DMS79 treated with DMSO at 0.1 percent for 48 hours (cell line): ENCODE data around the gene TENM3.

Experiments
- DNase-seq: peaks from one replicate; lab custom pipeline; 2025; lab: John Stamatoyannopoulos, UW

Gene TENM3

GRCh38 chr4:182255441-182256190 lies 12.4 kb downstream of the TENM3 start:
- DNase-seq, result no peak

DNA sequence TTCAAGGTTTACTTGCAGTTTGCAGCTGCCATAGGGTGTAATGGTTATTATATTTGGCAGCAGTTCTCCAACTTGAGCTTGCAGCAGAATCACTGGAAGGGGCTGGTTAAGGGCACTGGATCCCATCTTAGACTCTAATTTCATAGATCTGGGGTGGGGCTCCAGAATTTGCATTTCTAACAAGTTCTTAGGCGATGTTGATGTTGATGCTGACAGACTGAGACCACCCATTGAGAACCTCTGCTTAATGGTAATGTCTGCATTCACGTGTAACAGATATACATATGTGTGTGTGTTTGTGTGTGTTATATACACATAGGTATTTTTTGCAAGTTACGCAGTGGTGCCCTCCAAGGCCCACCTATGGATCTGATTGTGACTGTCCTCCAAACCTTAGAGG lies 13.8 kb downstream of the TENM3 start:
- no peak for DNase-seq

DNA sequence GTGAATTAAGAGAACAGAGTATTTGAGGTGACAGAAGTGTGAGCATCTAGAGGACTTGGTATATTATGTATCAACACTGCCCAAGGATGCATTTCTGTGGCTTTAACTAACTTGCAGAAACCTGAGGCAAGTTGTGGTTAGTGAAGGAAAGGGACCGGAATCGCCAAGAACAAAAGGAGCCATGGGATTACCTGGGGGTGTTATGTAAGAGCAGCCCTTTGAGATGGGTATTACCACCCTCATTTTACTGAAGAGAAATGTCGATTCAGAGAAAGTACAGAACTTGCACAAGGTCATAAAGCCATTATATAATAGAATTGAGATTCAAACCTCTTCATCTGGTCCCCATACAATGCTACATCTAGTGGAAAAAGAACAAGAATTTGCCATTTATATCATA lies 14.3 kb downstream of the TENM3 start:
- no peak for DNase-seq

DNA sequence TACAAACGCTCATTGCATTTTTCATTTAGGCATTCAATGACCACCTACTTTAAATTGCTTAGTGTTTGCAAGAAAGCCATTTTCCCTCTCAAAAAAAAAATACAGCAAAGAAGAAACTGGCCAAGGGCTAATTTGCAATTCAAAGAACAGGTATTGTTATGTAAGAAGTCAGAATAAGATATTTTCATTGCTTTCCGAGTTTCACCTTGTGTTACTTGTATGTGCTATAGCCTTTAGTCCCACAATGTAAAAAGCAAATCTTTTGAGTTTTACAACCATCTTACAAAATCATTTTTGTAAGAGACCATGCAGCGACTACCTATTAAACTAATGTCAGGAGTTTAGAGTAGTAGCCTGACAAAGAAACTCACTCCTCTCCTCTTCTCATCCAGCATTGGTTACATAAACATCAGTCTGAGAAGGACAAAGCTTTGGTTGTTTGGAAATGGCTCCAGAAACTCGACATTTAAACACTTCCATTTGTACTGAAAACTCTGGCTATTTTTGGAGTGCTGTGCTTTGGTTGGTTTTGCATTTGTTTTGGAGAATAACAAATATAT lies 15.3 kb downstream of the TENM3 start:
- DNase-seq, result no peak

DNA sequence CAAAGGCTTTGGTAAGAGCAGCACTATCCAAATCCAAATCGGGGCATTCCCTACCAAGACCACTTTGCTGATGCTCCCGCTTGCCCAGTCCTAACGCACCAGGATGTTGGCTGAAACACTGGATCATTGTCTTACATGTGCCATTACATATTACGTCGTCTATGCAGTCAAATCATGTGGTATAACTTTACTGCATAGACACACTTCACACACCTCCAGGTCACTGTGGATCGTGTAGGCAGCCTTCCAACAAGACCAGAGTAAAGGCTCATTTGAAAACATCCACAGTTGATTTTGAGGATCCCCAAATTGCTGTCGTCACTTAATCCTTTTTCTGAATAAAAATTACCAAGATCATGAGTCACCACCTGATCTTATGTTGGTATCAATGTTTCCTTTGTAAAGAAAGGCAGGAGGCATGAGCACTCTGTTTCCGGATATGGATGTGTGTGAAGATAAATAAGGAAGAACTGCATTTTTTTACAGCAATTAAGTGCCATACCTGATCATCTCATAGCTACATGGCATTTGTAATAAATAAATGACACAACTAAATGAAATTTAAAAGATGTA lies 18.5 kb downstream of the TENM3 start:
- DNase-seq, result no peak

DNA sequence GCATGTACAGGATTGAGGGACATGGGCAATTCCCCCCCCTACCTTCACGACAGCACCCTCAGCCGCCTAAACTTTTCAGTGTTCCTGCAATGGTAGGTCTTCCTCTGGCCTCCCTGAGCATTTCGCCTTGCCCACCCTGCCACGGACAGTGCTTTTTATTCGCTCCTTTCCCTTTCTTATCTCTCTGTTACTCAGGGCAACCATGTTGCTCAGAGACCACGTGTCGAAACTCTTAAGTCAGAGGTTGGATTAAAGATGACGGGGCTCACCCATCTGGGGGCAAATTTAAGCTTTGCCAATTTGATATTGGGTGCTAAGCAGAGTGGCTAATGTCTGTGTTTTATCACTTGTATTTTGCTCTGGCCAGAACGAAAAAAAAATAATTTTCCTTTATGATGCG lies 20.4 kb downstream of the TENM3 start:
- DNase-seq, result no peak

DNA sequence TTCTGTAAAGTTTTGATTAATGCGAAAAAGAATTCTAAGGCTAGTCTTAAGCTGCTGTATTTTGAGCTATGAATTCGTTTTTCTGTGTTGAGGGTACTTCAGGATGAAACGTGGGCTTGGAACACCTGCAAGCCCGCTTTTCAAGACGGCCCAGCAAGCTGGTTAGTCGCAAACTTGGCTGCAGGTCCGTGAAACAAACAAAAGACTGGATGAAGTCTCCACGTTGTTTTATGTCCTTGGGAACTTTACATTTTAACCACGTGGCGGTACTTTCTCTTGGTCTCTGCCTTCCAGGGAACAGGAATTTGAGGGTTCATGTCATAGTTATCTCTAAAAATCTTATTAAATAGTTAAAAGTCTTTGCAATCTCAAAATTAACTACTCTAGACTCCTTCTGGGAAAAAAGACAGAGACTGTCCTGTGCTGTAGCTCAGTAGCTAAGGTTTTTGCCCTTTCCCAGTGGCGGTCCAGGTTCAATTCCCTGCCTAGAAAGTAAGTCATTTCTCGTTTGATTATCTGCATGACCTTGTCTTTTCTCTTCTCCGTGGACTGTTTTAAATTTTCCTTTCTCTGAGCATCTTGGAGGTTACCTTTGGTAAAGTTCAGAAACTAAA lies 21.0 kb downstream of the TENM3 start:
- DNase-seq, result no peak

GRCh38 chr4:182265881-182266280 lies 22.7 kb downstream of the TENM3 start:
- DNase-seq, result no peak

GRCh38 chr4:182267048-182267447 lies 23.8 kb downstream of the TENM3 start:
- DNase-seq, result no peak

GRCh38 chr4:182268966-182269365 lies 25.8 kb downstream of the TENM3 start:
- DNase-seq, result no peak

GRCh38 chr4:182271731-182272130 lies 28.5 kb downstream of the TENM3 start:
- no peak for DNase-seq

DNA sequence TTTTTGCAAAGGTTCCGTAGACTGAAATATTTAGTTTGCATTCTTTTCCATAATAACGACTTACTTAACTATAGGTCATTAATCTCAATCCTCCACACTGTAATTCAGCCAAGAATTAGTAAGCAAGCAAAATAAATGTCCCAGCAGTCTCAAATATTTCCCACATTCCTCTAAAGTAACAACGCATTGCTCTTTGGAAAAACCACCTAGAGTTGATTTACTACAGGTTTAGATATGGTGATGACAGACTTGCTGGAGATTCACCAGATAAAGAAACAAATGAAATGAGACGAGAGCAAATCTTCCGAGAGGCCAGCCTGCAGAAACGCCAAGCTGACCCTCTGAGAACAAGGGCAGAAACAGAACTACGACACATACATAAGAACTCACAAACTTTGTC lies 28.9 kb downstream of the TENM3 start:
- DNase-seq, result no peak

DNA sequence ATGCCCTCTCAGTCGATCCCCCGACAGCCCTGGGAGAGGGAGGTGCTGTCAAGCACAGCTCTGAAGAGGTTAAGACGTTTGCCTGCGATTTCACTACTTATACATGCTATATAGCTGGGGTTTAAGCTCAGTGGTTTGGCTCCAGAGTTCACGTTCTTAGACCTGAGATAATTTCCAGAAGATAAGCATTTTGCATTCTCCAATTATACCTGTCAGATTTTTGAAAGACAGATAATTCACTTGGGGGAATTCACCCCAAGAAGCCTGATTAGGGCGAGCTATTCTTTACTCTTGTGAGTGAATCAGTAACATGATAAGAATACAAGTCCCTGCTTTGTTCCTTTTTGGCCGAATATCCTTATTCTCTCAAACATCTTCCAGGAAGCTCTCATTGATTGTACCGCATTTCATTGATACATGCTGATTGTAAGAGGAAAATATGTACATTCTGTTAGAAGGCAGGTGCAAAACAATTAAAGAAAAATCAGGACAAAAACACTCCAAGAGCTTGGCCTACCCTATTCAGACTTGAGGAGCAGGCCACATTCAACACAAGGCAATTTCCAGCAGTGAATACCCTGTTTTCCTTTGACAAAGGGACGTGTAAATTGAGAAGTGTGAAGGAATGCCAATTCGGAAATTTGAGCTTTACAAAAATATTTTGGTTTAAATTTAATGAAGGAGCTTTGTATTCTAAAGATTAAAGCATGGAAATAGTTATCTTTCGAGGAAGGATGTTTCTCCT lies 30.2 kb downstream of the TENM3 start:
- DNase-seq, result no peak

GRCh38 chr4:182276210-182277109 lies 33.3 kb downstream of the TENM3 start:
- peak; percentile 38 for DNase-seq

DNA sequence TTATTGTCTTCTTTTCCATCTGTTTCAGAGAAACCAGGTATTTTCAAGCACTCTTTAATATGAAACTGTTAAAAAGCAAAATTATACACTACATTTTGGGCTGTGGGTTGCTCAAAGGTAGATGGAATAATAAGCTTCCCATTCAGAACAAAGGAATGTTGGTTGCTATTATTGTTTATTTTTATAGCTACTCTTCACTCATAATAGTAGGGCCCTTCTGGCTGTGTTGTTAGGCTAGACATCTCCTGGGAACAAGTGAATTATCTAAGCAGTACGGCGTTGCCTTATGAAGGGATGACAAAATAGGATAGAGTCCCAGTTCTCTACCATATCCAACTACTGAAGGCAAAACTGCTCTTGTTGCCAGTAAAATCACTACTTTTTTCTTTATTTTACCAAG lies 34.2 kb downstream of the TENM3 start:
- DNase-seq, result no peak

DNA sequence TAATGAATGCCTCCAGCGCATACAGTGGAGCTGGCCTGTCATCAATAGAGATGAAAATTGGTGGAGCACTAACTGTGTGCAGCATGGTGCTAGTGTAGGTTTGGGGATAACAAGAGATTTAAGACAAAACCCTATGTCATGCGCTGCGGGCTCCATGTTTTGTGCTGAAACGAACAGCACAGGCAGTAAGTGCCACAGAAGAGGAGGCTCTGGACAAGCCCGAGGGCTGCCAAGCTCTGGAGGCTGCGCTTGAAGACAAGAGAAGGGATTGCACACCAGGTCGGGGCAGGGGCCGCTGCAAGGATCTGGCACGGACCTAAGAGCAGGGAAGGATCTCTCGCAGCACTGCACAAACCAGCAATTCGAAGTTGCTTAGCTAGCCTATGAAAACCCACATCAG lies 35.5 kb downstream of the TENM3 start:
- DNase-seq, result no peak

DNA sequence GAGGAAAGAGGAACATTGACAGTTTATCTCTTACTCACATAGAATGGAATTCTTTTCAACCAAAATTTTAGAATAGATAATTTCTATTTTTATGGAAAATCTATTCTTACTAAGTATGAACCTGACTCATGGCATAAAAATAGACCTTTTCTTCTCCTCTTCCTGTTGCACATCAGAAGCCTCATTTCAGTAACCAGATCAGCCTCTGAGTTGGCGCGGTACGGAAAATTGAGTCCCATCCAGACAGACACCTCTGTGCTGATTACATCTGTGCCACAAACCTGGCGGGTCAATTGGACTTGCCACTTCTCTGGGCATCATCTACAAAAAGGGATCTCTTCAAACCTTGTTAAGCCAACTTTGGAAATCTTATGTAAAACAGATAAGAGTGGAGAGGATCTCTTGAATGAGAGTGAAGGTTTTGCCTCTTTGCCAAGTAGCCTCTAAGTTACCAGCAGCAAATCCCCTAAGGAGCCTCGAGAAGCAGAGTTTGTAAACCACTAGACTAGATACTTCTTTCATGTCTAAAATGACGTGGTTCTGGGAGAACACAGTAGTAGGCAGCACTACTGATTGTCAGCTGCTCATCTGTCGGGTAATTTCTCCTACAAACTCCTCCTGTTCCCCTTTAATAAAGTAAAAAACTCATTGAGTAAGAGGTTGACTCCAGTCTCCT lies 37.4 kb downstream of the TENM3 start:
- DNase-seq, result peak; percentile 47

GRCh38 chr4:182286035-182286434 lies 42.8 kb downstream of the TENM3 start:
- no peak for DNase-seq

GRCh38 chr4:182286931-182287330 lies 43.7 kb downstream of the TENM3 start:
- no peak for DNase-seq

DNA sequence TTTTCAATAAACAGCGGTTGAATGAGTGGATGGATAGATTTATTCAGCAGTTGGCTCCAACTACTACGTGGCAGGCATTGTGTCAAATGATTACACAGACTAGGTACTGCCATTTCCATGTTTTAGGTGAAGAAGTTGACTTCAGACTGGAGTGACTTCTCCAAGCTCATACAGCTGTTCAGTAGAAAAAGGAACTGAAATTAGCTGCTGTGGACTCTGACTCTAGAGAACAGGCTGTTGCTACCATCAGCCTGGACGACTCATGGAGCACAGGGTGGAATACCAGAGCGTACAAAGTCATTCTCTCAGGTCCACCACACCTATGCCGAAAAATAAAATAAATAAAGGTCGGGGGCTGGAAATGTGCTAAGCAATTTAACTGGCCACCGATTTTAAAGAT lies 45.3 kb downstream of the TENM3 start:
- no peak for DNase-seq

DNA sequence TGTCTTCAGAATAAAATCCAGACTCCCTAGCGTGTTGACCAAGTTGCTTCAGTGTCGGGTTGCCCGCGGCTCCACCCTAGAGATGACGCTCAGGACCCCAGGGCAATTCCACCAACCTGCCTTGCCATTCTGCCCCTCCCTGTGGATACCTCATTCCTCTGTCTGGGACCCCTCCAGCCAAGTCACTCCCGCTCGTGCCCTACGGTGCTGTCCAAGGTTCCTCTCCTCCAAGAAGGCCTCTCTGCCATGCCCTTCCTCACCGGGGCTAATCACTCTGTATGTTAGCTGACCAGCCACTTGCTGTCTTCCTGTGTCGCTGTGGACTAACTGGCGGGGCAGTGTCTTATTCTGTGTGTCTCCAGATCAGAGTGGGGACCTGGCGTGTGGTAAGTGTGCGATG lies 46.6 kb downstream of the TENM3 start:
- DNase-seq, result no peak
